SK-N-SH treated with all-trans-retinoic acid at 6 μM for 48 hours (cell line): ENCODE results near the gene SCAF8.

Experiments
- ARNTL ChIP-seq: fragments of 450-650 bp; formaldehyde crosslinking; IDR thresholded peaks from 2 replicates; pipeline ENCODE4 v1.5.0; 2020; ENCODE audit warnings: low read depth, mild to moderate bottlenecking, moderate library complexity, borderline replicate concordance
- ZNF8 ChIP-seq: fragments of 450-650 bp; formaldehyde crosslinking; IDR thresholded peaks from 2 replicates; pipeline ENCODE4 v1.5.0; 2020; ENCODE audit warnings: mild to moderate bottlenecking, moderate library complexity
- TF ChIP-seq, protein P1 (sequence below): fragments of 250-450 bp; sonication (Bioruptor Pico); IDR thresholded peaks from 2 replicates; pipeline ENCODE4 v1.8.0; 2020; ENCODE audit warnings: mild to moderate bottlenecking, moderate library complexity, borderline replicate concordance

DNA sequence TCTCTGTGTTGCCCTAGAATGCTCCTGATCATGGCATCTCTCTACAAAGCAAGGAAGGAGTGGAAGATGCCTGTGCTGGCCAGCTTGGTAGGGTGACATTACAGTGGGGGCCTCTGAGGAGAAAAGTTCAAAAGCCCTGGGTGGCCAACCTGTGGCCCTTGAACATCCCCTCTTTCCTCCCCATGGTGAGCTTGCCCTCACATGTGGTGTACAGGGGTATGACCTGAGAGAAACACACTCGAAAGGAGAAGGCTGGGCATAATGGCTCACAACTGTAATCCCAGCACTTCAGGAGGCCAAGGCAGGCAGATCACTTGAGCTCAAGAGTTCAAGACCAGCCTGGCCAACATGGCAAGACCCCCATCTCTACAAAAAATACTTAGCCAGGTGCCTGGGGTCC, 36.6 kb upstream of the SCAF8 start:
- TF ChIP-seq, protein P1, sequence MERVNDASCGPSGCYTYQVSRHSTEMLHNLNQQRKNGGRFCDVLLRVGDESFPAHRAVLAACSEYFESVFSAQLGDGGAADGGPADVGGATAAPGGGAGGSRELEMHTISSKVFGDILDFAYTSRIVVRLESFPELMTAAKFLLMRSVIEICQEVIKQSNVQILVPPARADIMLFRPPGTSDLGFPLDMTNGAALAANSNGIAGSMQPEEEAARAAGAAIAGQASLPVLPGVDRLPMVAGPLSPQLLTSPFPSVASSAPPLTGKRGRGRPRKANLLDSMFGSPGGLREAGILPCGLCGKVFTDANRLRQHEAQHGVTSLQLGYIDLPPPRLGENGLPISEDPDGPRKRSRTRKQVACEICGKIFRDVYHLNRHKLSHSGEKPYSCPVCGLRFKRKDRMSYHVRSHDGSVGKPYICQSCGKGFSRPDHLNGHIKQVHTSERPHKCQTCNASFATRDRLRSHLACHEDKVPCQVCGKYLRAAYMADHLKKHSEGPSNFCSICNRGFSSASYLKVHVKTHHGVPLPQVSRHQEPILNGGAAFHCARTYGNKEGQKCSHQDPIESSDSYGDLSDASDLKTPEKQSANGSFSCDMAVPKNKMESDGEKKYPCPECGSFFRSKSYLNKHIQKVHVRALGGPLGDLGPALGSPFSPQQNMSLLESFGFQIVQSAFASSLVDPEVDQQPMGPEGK (CRISPR knock-in tag) = no peak
- TF ChIP-seq ARNTL (no peak), ZNF8 (no peak)
